Ovary (tissue), 9 donors: ENCODE data around the gene OSBPL3. TPM values are rescaled to one million over a fixed set of nuclear protein-coding genes. Genes with fewer than 3 reads are reported as not detected.

Experiments used
- DNase-seq, 5 donors: peaks; one replicate each; pipeline ENCODE4 v3.0.0-alpha.2; 2019 to 2020
- H3K27ac ChIP-seq, 2 donors: fragments of 200-600 bp; one replicate each; pipeline versions ENCODE4 v1.5.1 to v1.8.0; 2019 to 2022
- H3K27me3 ChIP-seq: fragments of 200-600 bp; one replicate; pipeline ENCODE4 v1.8.0; 2022
- H3K36me3 ChIP-seq: fragments of 200-600 bp; sonication (generic); one replicate; pipeline ENCODE4 v1.5.1; 2019
- H3K4me1 ChIP-seq: one replicate; pipeline ENCODE4 v1.8.1; 2013; ENCODE audit warnings: mild to moderate bottlenecking, moderate library complexity; ENCODE audit not compliant: insufficient read depth
- H3K4me3 ChIP-seq: fragments of 200-600 bp; sonication (generic); one replicate; pipeline ENCODE4 v1.5.1; 2017
- H3K9me3 ChIP-seq, 2 donors: fragments of 200-600 bp in 1 of 2; sonication (generic) in 1 of 2; one replicate each; pipeline versions ENCODE4 v1.5.1 to v1.8.1; 2013 to 2019; ENCODE audit warnings: mild to moderate bottlenecking in 1 of 2, moderate library complexity in 1 of 2
- CTCF ChIP-seq, 3 donors: fragments of 450-650 bp in 2 of 3; fragments of 200-600 bp in 1 of 3; IDR thresholded peaks; one replicate each; pipeline versions ENCODE4 v1.5.1 to v1.8.0; 2016 to 2022; ENCODE audit warnings: antibody characterized with exemption in 3 of 3, mild to moderate bottlenecking in 1 of 3
- EP300 ChIP-seq: sonication (generic); formaldehyde crosslinking; IDR thresholded peaks from one replicate; pipeline ENCODE4 v1.6.1; 2017; ENCODE audit warnings: antibody characterized with exemption
- POLR2A ChIP-seq: fragments of 450-650 bp; IDR thresholded peaks from one replicate; pipeline ENCODE4 v1.6.1; 2017; ENCODE audit warnings: antibody characterized with exemption, mild to moderate bottlenecking, moderate library complexity
- WGBS, 3 donors: extraction: QIAGEN DNeasy Blood & Tissue Kit in 1 of 3; methylation state at CpG; one replicate each; pipeline versions ENCODE4 v1.1.5 to v1.1.7; 2013 to 2017; 5-methylcytosine and 5-hydroxymethylcytosine counted together
- intact Hi-C, 4 donors: fragments of 100-400 bp; cut with DNase I; formaldehyde crosslinking; loops; one replicate each; pipeline versions ENCODE4 v1.11.0 to v1.15.1; 2022 to 2023
- polyA plus RNA-seq, 2 donors: library from polyadenylated mRNA; stranded (reverse); fragments of 200-250 nt in 1 of 2; fragments of 350-450 nt in 1 of 2; fragmentation: Illumina TruSeq in 1 of 2; extraction: RNeasy Lipid Tissue Mini Kit (QIAGEN cat#74804) in 1 of 2; gene quantifications; one replicate each; pipeline ENCODE4 v1.2.3, GENCODE V29; 2013 to 2014
- total RNA-seq, 7 donors: library from RNA; depleted of rRNA in 2 of 7; stranded (reverse); fragments of >200 nt in 2 of 7; fragmentation: NEBNext Ultra II Directional in 3 of 7; extraction: Animal tissue kit (Norgen Biotek cat#: 25700) in 3 of 7; gene quantifications; one replicate each; pipeline versions ENCODE4 v1.1.0 to v1.2.4, GENCODE V29; 2016 to 2023
- donor health status: DM: no; HTN: no; CAD: no; lungs with moderate emphysema.
- donor health status: DM: no; HTN: no; CAD: no.
- donor health status: Bipolar disorder and iron deficiency.
- donor health status: DM: yes; HTN: yes; CAD: no.
- donor health status: DM: no; HTN: no; CAD: no.
- donor health status: DM: yes; HTN: yes; CAD: no.

OSBPL3 gene
- total and polyA plus RNA-seq, 9 donors, result 6.0 to 29.1 (median 13.1) TPM

GRCh38 chr7:24824896-24825295 lies 155.1 kb downstream of the OSBPL3 start:
- WGBS, 3 donors, result 11 to 26% (median 19%) methylated on average over 3 of the region's 3 CpGs

DNA sequence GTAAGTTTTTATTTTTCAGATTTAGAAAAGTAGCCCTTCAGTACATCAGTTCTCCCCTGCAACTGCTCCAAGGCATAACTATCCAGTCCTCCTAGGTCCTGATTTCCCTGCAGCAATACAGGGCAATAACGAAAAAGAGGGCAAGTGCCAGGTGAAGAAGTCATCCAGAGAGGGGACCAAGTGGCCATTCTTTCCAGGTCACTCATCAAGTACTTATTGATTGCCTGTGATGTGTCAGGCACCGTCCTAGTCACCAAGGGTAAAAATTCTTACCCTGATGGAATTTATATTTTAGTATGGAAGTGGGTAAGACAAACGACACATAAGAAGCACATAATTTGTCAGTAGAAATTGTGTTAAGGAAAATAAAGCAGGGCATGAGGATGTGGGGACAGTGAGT lies 155.6 kb downstream of the OSBPL3 start:
- no peak for TF ChIP-seq EP300
- no peak for TF ChIP-seq POLR2A
- TF ChIP-seq CTCF (IDR thresholded peaks at IDR 0.05), result no peak
- H3K9me3 ChIP-seq, result no peaks in the 10 kb centered on the region
- peaks cover 7% of the 10 kb centered on the region for H3K4me1 ChIP-seq
- H3K4me3 ChIP-seq, result no peak overlapping the region
- intact Hi-C loops, result loop anchor here (5.0 kb wide), 2 partner anchors 158 to 248 kb away; partner anchors contain the start of gene OSBPL3 (in 1 of the 4)
- no peaks in the 10 kb centered on the region for H3K27me3 ChIP-seq
- H3K27ac ChIP-seq, result peak overlapping the region in 1 of 2 donors; percentile 40
- 81 to 88% (median 86%) methylated on average over 3 of the region's 3 CpGs for WGBS, 3 donors
- H3K36me3 ChIP-seq, result no peaks in the 10 kb centered on the region
- no peak for DNase-seq

More at GRCh38 chr7:24824896-24825295, 155.1 kb downstream of the OSBPL3 start:
- intact Hi-C loops, result loop anchor here (5.0 kb wide), 2 partner anchors 157 to 247 kb away; partner anchors contain the start of gene OSBPL3 (in 1 of the 4)
- Histone ChIP-seq H3K27ac (peak overlapping the region in 1 of 2 donors; percentile 40), H3K4me1 (peaks cover 7% of the 10 kb centered on the region), H3K4me3 (no peak overlapping the region), H3K36me3 (no peaks in the 10 kb centered on the region), H3K27me3 (no peaks in the 10 kb centered on the region), H3K9me3 (no peaks in the 10 kb centered on the region)
- no peak for TF ChIP-seq EP300
- TF ChIP-seq POLR2A, result no peak
- TF ChIP-seq CTCF (IDR thresholded peaks at IDR 0.05), result no peak
- DNase-seq, result no peak

DNA sequence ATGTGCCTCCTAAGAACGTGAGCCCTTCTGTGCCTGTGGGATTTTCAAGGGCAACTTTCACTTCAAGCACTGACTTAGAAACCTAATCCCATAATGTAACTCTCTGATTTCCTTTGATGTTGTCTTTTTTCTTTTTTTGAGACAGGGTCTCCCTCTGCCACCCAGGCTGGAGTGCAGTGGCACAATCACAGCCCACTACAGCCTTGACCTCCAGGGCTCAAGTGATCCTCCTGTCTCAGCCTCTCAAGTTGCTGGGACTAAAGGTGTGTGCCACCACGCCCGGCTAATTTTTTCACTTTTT lies 158.3 kb downstream of the OSBPL3 start:
- intact Hi-C loops, result loop anchor here (2.0 to 5.0 kb wide), 3 partner anchors 159 to 251 kb away; partner anchors contain the start of gene OSBPL3 (in 2 of the 4)

GRCh38 chr7:24821045-24821753 lies 158.8 kb downstream of the OSBPL3 start:
- peak in 1 of 3 donors; percentile 31 for TF ChIP-seq CTCF (IDR thresholded peaks at IDR 0.05)
- TF ChIP-seq EP300, result no peak
- intact Hi-C loops, result loop anchor here (2.0 to 5.0 kb wide), 3 partner anchors 160 to 251 kb away; partner anchors contain the start of gene OSBPL3 (in 2 of the 4)
- Histone ChIP-seq H3K27ac (peak overlapping the region; percentile 13 to 25), H3K9me3 (no peaks in the 10 kb centered on the region), H3K36me3 (no peaks in the 10 kb centered on the region), H3K27me3 (no peaks in the 10 kb centered on the region), H3K4me1 (peaks cover 5% of the 10 kb centered on the region), H3K4me3 (no peak overlapping the region)
- WGBS, 3 donors, result 47 to 58% (median 50%) methylated on average over 9 of the region's 9 CpGs
- peak in 2 of 5 donors; percentile 33 to 62 for DNase-seq

More for the DNA sequence above, 158.3 kb downstream of the OSBPL3 start:
- Histone ChIP-seq H3K9me3 (no peaks in the 10 kb centered on the region), H3K27ac (peak overlapping the region in 1 of 2 donors; percentile 13), H3K36me3 (no peaks in the 10 kb centered on the region), H3K27me3 (no peaks in the 10 kb centered on the region), H3K4me1 (peaks cover 7% of the 10 kb centered on the region), H3K4me3 (no peak overlapping the region)
- 78 to 82% (median 81%) methylated on average over 3 of the region's 3 CpGs for WGBS, 3 donors
- TF ChIP-seq CTCF (IDR thresholded peaks at IDR 0.05), result no peak
- no peak for TF ChIP-seq POLR2A
- TF ChIP-seq EP300, result no peak
- no peak for DNase-seq
